K562 (cell line): Measurements from ENCODE around the gene NKAPL. TPM values are rescaled to one million over a fixed set of nuclear protein-coding genes. Genes with fewer than 3 reads are reported as not detected.

ENCODE experiments used
- CCNT2 ChIP-seq: IDR thresholded peaks from 2 replicates; pipeline ENCODE4 v1.6.1; 2011; ENCODE audit warnings: borderline replicate concordance, low read depth, mild to moderate bottlenecking, moderate library complexity, mixed read lengths, low read length; ENCODE audit not compliant: insufficient read length; ENCODE audit errors: extremely low read depth
- CHD4 ChIP-seq: fragments of 200-600 bp; sonication (generic); IDR thresholded peaks from 3 replicates; pipeline ENCODE4 v1.6.1; 2012; ENCODE audit warnings: low read depth, mild to moderate bottlenecking, mixed read lengths, low read length, inconsistent platforms; ENCODE audit not compliant: insufficient read depth, insufficient replicate concordance, poor library complexity, severe bottlenecking
- CSDE1 ChIP-seq, 2 experiments: fragments of 450-650 bp; IDR thresholded peaks; 2 replicates each; pipeline ENCODE4 v1.6.1; 2016; ENCODE audit warnings: mild to moderate bottlenecking in 1 of 2
- GATA2 ChIP-seq: sonication (generic); formaldehyde crosslinking; IDR thresholded peaks from 2 replicates; pipeline ENCODE4 v1.4.0; 2020; ENCODE audit warnings: mild to moderate bottlenecking, missing genetic modification reagents
- MAZ ChIP-seq, 2 experiments: fragments of 450-650 bp in 1 of 2; sonication (generic) in 1 of 2; formaldehyde crosslinking; IDR thresholded peaks in 1 of 2; conservative IDR thresholded peaks in 1 of 2; 2 replicates each; pipeline versions ENCODE4 v1.4.0 to v1.5.0; 2020; ENCODE audit warnings: mild to moderate bottlenecking in 1 of 2, missing genetic modification reagents in 1 of 2
- NBN ChIP-seq: fragments of 450-650 bp; IDR thresholded peaks from 2 replicates; pipeline ENCODE4 v1.6.1; 2016; ENCODE audit warnings: low read depth, mild to moderate bottlenecking
- RBFOX2 ChIP-seq: fragments of 200-400 bp; formaldehyde crosslinking; IDR thresholded peaks from 2 replicates; pipeline ENCODE4 v1.6.1; 2017; ENCODE audit warnings: low read depth, mild to moderate bottlenecking, low read length, moderate library complexity
- RNF2 ChIP-seq: sonication (generic); IDR thresholded peaks from 2 replicates; pipeline ENCODE4 v1.6.1; 2016
- SRSF1 ChIP-seq: fragments of 200-400 bp; formaldehyde crosslinking; IDR thresholded peaks from 2 replicates; pipeline ENCODE4 v1.6.1; 2017; ENCODE audit warnings: mild to moderate bottlenecking, low read depth, low read length, moderate library complexity
- SUPT5H ChIP-seq: fragments of 450-650 bp; IDR thresholded peaks from 2 replicates; pipeline ENCODE4 v1.6.1; 2016
- ZNF224 ChIP-seq: sonication (generic); formaldehyde crosslinking; IDR thresholded peaks from 2 replicates; pipeline ENCODE4 v1.8.0; 2022; ENCODE audit warnings: mild to moderate bottlenecking, missing genetic modification reagents
- ZNF79 ChIP-seq: fragments of 250-450 bp; sonication (Bioruptor Pico); IDR thresholded peaks from 2 replicates; pipeline ENCODE4 v1.4.0; 2020; ENCODE audit warnings: low read depth, mild to moderate bottlenecking, moderate library complexity
- ZSCAN29 ChIP-seq: fragments of 450-650 bp; IDR thresholded peaks from 2 replicates; pipeline ENCODE4 v1.6.1; 2017
- polyA plus RNA-seq, 8 experiments: library from polyadenylated mRNA; depleted of rRNA in 4 of 8; stranded (reverse) in 5 of 8; unstranded in 3 of 8; fragments of >200 nt; fragmentation: Nextera tagmentation in 2 of 8; fragmentation: Illumina TruSeq in 1 of 8; extraction: Ambion mirVana in 2 of 8; extraction: Trizol in 1 of 8; gene quantifications; 2 replicates each; pipeline versions ENCODE4 v1.2.1 to v1.2.3, GENCODE V29; 2011 to 2014; ENCODE audit warnings: inconsistent platforms in 1 of 8, missing spikeins in 1 of 8
- total RNA-seq, 7 experiments: library from RNA; depleted of rRNA in 6 of 7; stranded (reverse); fragments of >200 nt in 6 of 7; fragmentation: Illumina TruSeq in 2 of 7; extraction: Trizol in 2 of 7; gene quantifications; 2 replicates each; pipeline versions ENCODE4 v1.2.1 to v1.2.3, GENCODE V29; 2011 to 2021; ENCODE audit warnings: low replicate concordance in 1 of 7
- TF ChIP-seq, protein P1 (sequence below): sonication (generic); formaldehyde crosslinking; IDR thresholded peaks from 2 replicates; pipeline ENCODE4 v1.8.1; 2023; ENCODE audit warnings: mild to moderate bottlenecking, missing genetic modification reagents
- TF ChIP-seq, protein P2 (sequence below): fragments of 450-650 bp; IDR thresholded peaks from 2 replicates; pipeline ENCODE4 v1.6.1; 2016; ENCODE audit warnings: borderline replicate concordance
- TF ChIP-seq, protein P3 (sequence below), 2 experiments: fragments of 450-650 bp in 1 of 2; sonication (generic) in 1 of 2; formaldehyde crosslinking; conservative IDR thresholded peaks; 2 replicates each; pipeline versions ENCODE4 v1.4.0 to v1.8.1; 2020 to 2022; ENCODE audit warnings: mild to moderate bottlenecking in 1 of 2, missing genetic modification reagents in 1 of 2
- TF ChIP-seq, protein P4 (sequence below): fragments of 150-350 bp; conservative IDR thresholded peaks from 2 replicates; pipeline ENCODE4 v1.6.1; 2014; ENCODE audit warnings: low read length
- TF ChIP-seq, protein P5 (sequence below): fragments of 250-450 bp; sonication (Bioruptor Pico); IDR thresholded peaks from 2 replicates; pipeline ENCODE4 v1.9.0; 2021; ENCODE audit warnings: mild to moderate bottlenecking

NKAPL gene
- total and polyA plus RNA-seq, 9 of the 15 experiments (the other 6 are each of a cell fraction or from before 2014, with no cell fraction given), result not detected

DNA sequence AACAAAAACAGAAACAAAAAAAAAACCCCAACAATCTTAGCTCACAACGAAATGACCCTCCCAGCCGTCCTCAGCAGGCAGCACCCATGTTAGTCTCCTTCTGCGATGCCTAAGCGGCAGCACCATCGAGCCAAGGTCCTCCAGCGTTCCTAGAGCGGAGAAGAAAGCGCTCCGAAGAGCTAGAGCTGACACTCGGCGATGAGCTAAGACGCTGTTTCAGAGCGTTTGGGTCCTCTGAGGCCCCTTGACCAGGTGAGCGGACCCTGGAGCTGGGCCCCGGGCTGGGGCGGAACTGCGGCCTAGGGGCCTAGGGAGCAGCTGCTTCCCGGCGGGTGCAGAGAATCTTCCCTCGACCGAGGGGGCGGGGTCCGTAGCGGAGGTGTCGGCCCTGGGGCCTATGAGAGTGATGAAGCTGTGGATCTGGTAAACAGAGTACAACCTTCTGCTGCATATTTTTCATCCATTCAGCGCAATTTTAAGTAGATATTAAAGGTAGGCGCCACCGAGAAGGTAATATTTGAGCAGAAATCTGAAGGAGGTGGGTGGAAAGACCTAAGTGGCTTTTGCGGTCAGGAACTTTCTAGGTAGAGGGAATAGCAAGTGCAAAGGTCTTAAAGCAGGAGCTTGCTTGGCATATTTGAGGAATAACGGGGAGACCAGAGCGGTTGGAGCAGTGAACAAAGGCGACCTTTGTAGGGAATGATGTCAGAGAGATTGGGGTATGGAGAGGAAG lies 8.0 kb downstream of the NKAPL start, which contains the start of gene ZSCAN26 (continued):
- TF ChIP-seq, protein P1, sequence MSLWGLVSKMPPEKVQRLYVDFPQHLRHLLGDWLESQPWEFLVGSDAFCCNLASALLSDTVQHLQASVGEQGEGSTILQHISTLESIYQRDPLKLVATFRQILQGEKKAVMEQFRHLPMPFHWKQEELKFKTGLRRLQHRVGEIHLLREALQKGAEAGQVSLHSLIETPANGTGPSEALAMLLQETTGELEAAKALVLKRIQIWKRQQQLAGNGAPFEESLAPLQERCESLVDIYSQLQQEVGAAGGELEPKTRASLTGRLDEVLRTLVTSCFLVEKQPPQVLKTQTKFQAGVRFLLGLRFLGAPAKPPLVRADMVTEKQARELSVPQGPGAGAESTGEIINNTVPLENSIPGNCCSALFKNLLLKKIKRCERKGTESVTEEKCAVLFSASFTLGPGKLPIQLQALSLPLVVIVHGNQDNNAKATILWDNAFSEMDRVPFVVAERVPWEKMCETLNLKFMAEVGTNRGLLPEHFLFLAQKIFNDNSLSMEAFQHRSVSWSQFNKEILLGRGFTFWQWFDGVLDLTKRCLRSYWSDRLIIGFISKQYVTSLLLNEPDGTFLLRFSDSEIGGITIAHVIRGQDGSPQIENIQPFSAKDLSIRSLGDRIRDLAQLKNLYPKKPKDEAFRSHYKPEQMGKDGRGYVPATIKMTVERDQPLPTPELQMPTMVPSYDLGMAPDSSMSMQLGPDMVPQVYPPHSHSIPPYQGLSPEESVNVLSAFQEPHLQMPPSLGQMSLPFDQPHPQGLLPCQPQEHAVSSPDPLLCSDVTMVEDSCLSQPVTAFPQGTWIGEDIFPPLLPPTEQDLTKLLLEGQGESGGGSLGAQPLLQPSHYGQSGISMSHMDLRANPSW, result peak; percentile 97; the same call in 1 of the 2 replicates
- TF ChIP-seq RBFOX2 (peak; percentile 87), ZNF224 (CRISPR knock-in tag) (no peak), GATA2 (CRISPR knock-in tag) (no peak), ZSCAN29 (no peak), ZNF79 (CRISPR knock-in tag) (no peak), NBN (peak; percentile 93), MAZ (CRISPR knock-in tag; conservative IDR thresholded peaks at IDR 0.05 in 1 of 2, IDR thresholded peaks at IDR 0.05 in 1 of 2) (peak; percentile 91 to 94), RNF2 (0 out of 2 replicates have a peak, but pooled peaks have one; percentile 33), SUPT5H (peak; percentile 92), CSDE1 (IDR thresholded peaks at IDR 0.05) (no peak), CCNT2 (peak; percentile 54), SRSF1 (no peak), CHD4 (no peak)
- TF ChIP-seq, protein P2, sequence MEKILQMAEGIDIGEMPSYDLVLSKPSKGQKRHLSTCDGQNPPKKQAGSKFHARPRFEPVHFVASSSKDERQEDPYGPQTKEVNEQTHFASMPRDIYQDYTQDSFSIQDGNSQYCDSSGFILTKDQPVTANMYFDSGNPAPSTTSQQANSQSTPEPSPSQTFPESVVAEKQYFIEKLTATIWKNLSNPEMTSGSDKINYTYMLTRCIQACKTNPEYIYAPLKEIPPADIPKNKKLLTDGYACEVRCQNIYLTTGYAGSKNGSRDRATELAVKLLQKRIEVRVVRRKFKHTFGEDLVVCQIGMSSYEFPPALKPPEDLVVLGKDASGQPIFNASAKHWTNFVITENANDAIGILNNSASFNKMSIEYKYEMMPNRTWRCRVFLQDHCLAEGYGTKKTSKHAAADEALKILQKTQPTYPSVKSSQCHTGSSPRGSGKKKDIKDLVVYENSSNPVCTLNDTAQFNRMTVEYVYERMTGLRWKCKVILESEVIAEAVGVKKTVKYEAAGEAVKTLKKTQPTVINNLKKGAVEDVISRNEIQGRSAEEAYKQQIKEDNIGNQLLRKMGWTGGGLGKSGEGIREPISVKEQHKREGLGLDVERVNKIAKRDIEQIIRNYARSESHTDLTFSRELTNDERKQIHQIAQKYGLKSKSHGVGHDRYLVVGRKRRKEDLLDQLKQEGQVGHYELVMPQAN, result no peak
- TF ChIP-seq, protein P3, sequence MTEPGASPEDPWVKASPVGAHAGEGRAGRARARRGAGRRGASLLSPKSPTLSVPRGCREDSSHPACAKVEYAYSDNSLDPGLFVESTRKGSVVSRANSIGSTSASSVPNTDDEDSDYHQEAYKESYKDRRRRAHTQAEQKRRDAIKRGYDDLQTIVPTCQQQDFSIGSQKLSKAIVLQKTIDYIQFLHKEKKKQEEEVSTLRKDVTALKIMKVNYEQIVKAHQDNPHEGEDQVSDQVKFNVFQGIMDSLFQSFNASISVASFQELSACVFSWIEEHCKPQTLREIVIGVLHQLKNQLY (CRISPR knock-in tag; conservative IDR thresholded peaks at IDR 0.05), result no peak
- TF ChIP-seq, protein P4, sequence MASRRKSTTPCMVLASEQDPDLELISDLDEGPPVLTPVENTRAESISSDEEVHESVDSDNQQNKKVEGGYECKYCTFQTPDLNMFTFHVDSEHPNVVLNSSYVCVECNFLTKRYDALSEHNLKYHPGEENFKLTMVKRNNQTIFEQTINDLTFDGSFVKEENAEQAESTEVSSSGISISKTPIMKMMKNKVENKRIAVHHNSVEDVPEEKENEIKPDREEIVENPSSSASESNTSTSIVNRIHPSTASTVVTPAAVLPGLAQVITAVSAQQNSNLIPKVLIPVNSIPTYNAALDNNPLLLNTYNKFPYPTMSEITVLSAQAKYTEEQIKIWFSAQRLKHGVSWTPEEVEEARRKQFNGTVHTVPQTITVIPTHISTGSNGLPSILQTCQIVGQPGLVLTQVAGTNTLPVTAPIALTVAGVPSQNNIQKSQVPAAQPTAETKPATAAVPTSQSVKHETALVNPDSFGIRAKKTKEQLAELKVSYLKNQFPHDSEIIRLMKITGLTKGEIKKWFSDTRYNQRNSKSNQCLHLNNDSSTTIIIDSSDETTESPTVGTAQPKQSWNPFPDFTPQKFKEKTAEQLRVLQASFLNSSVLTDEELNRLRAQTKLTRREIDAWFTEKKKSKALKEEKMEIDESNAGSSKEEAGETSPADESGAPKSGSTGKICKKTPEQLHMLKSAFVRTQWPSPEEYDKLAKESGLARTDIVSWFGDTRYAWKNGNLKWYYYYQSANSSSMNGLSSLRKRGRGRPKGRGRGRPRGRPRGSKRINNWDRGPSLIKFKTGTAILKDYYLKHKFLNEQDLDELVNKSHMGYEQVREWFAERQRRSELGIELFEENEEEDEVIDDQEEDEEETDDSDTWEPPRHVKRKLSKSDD, result 0 out of 2 replicates have a peak, but pooled peaks have one; percentile 39
- TF ChIP-seq, protein P5, sequence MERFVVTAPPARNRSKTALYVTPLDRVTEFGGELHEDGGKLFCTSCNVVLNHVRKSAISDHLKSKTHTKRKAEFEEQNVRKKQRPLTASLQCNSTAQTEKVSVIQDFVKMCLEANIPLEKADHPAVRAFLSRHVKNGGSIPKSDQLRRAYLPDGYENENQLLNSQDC, result no peak
